HT-29 (cell line): Measurements from ENCODE around the gene MAGEF1. TPM values are rescaled to one million over a fixed set of nuclear protein-coding genes. Genes with fewer than 3 reads are reported as not detected.

Experiments
- DNase-seq: peaks from one replicate; pipeline ENCODE4 v3.0.0-alpha.2; 2015; ENCODE audit warnings: low spot score
- total RNA-seq: library from RNA; depleted of rRNA; stranded (reverse); fragments of >200 nt; shearing (Covaris generic); gene quantifications from 2 replicates; pipeline ENCODE4 v1.2.3, GENCODE V29; 2014; rRNA removed

The MAGEF1 gene
- total RNA-seq, 1 experiment from 2014 or later: 33.8 TPM

DNA sequence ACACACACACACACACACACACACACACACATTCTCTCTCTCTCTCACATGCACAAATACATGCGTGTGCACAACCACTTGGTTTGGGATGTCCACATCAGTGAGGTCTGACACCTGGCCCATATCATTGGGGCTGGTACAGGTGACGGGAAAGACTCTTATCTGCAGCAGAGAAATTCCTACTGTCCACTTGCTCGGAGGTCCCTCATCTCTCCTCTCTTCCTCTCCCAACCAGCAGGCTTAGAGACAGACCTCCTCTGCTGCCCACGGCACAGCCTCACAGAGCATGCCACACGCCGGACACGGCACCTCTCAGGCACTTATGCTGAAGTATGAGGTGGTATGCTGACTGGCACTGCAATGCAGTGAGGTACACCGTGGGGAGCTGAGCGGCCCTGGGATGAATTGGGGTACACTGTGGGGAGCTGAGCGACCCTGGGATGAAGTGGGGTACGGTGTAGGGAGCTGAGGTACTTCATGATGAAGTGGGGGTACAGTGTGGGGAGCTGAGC is 41.7 kb downstream of the MAGEF1 start:
- DNase-seq: no peak

DNA sequence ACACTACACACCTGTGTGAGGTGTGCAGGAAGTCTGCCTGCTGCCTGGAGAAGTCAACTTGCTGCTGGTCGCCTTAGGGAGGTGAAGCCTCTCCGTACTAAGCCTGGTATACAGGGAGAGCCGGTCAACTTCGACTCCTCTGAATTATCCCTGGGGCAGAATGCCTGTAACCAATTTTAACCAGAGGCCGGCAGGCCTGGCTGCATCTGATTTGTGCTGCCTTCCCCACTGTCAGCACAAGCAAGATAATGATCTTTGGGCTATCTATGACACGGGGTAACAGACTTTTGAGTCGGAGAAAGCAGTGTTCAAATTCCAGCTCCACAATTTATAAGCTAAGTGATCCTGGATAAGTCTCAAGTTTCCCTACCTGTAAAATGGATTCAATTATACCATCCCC is 42.3 kb downstream of the MAGEF1 start:
- DNase-seq: no peak

DNA sequence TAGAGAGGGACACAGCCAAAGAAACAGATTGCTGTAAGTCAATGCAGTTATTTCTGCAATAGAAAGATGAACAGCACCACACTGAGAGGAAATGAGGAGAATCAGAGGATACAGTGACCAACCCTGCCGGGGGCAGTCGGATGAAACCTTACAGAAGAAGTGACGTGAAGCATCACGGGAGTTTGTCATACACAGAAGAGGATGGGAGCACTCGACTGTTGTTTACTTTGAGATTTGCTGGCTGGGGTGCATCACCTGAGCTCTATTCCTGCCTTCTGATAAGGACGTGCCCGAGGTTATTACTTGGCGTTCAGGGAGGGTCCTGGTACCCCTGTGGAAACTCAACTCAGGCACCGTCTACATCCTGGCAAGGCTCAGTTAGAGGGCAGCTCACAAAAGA is 45.4 kb downstream of the MAGEF1 start:
- no peak for DNase-seq

DNA sequence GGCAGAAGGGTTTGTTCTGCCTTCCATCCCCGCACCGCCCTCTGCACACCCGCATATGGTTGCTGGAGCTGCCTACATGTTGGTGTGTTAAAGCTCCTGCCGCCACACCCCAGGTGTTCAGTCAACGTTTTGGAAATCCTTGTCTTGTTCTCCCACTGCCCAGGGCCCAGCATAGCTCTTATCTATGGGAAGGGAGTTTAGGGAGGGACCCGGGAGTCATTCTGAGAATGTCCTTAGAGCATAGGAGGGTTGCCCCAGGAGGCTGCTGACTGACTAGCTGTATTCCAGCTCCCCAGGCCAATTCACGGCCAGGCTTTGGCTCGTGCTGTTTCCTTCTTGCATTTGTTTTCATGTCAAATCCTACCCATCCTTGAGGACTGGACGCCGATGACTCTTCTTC is 46.8 kb downstream of the MAGEF1 start:
- DNase-seq: no peak

DNA sequence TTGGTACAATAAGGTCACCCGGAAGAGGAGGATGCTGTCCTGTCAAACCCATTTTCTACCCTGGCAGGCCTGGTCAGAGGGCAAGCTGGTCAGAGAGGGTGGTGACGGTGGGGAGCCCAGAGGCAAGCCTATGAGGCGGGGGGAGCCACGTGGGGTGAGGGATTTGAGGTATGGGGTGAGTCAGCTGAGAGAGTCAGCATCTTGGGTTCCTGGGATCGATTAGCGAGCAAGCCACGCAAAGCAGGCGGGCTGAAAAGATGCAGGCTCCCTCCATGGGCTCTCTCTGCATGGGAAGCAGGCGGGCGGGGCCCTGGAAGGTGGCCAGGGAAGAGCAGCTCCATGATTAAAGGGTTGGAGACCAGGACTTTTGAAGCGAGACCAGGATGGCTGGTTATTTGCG is 48.1 kb downstream of the MAGEF1 start:
- no peak for DNase-seq

DNA sequence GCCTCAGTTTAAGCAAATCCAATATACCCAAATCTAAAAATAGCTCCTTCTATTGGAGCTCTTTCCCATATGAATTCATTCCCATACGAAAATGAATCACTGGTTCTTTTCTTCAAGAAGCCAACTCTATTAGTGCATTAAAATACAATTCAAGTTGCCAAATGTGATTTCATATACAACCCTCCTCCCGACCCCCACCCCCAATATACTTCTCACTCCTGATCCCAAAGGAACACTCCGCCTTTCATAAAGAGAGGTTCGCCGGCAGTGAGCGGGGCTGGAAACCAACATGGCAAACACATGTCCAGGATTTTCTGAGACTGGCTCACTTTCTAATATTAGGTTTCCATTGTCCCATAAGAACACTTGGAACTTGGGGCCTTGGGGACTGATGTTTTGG is 48.5 kb downstream of the MAGEF1 start:
- DNase-seq: no peak

DNA sequence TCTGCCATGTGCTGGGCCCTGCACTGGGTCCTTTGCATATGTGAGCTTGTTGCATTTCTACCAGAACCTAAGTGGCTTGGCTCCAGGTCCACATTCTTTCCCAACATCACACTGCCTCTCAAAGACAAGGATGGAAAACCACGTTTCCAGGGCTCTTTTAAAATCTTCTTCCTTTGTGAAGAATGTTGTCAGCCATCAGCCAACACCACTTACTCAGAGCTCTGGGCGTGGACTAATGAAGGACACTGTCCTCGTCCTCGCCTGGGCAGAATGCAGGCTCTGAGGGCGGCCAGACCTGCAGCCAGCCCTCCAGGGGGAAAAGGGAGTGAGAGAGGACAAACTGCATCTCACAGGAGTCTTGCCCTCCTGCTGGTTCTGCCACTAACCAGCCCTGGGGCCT is 49.7 kb downstream of the MAGEF1 start:
- DNase-seq: no peak

DNA sequence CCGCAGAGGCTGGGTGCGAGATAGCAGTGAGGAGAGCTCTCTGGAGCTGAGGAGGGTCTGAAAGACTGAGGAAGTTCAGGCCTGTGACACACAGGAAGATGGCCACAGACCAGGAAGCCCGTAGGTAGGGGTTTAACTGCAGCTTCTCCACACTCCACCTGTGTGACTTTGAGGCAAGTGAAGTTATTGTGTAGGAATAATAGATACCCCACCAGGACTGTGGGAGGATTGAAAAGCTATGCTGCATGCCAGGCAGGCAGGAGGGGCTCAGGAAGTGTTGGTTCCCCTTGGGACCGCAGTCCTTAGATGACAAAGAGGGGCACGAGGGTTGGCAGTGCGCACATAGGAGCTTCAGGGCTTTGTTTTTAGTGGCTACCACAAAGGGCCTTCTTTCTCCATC is 50.9 kb downstream of the MAGEF1 start:
- DNase-seq: no peak

Other genes with a start within 250 kb of the MAGEF1 start
- gene EPHB3, start 150.3 kb downstream of the MAGEF1 start, total RNA-seq: 29.4 and 30.5 TPM in 2 replicates
- gene VPS8, start 100.1 kb upstream of the MAGEF1 start, total RNA-seq: 9.1 and 11.7 TPM in 2 replicates